ENCODE measurements around the gene SLC10A7. TPM values are rescaled to one million over a fixed set of nuclear protein-coding genes. Genes with fewer than 3 reads are reported as not detected.

Gene SLC10A7
- total and polyA plus RNA-seq, 7 donors = 1.4 to 9.3 (median 5.3) TPM

GRCh38 chr4:146478009-146478408 is 43.7 kb downstream of the SLC10A7 start:
- H3K4me3 ChIP-seq = no peak overlapping the region
- H3K9me3 ChIP-seq = peaks cover 0 to 8% (median 1%) of the 10 kb centered on the region in 4 donors
- no peak for TF ChIP-seq POLR2A (IDR thresholded peaks at IDR 0.05)
- TF ChIP-seq CTCF (IDR thresholded peaks at IDR 0.05) = no peak
- TF ChIP-seq POLR2AphosphoS5 (IDR thresholded peaks at IDR 0.05) = no peak
- H3K27ac ChIP-seq = no peak overlapping the region
- WGBS, 2 donors = 63 to 78% methylated on average over 3 of the region's 3 CpGs
- H3K27me3 ChIP-seq = no peaks in the 10 kb centered on the region
- intact Hi-C loops (cut with DNase I) = no loop called here
- no peaks in the 10 kb centered on the region for H3K4me1 ChIP-seq
- no peaks in the 10 kb centered on the region for H3K36me3 ChIP-seq
- DNase-seq = no peak

GRCh38 chr4:146477054-146477453 is 44.7 kb downstream of the SLC10A7 start:
- peaks cover 0 to 3% (median 0%) of the 10 kb centered on the region in 4 donors for H3K9me3 ChIP-seq
- WGBS, 2 donors = 82 to 85% methylated on average over 2 of the region's 2 CpGs
- H3K27me3 ChIP-seq = no peaks in the 10 kb centered on the region
- intact Hi-C loops (cut with DNase I) = no loop called here
- no peak overlapping the region for H3K4me3 ChIP-seq
- DNase-seq = no peak
- no peaks in the 10 kb centered on the region for H3K36me3 ChIP-seq
- H3K27ac ChIP-seq = no peak overlapping the region
- no peaks in the 10 kb centered on the region for H3K4me1 ChIP-seq
- no peak for TF ChIP-seq POLR2AphosphoS5 (IDR thresholded peaks at IDR 0.05)
- TF ChIP-seq CTCF (IDR thresholded peaks at IDR 0.05) = no peak
- TF ChIP-seq EP300 (IDR thresholded peaks at IDR 0.05) = no peak
- no peak for TF ChIP-seq POLR2A (IDR thresholded peaks at IDR 0.05)

- Histone ChIP-seq H3K9me3 (no peaks in the 10 kb centered on the region), H3K27me3 (no peaks in the 10 kb centered on the region), H3K4me1 (no peaks in the 10 kb centered on the region), H3K36me3 (no peaks in the 10 kb centered on the region), H3K27ac (no peak overlapping the region), H3K4me3 (no peak overlapping the region)
- TF ChIP-seq CTCF (IDR thresholded peaks at IDR 0.05) = no peak
- no peak for TF ChIP-seq POLR2A (IDR thresholded peaks at IDR 0.05)
- no peak for TF ChIP-seq POLR2AphosphoS5 (IDR thresholded peaks at IDR 0.05)
- no peak for TF ChIP-seq EP300 (IDR thresholded peaks at IDR 0.05)
- intact Hi-C loops (cut with DNase I) = no loop called here
- 97% methylated on average over 1 of the region's 1 CpG for WGBS, 2 donors
- no peak for DNase-seq
Measured at GRCh38 chr4:146472404-146472803, 49.3 kb downstream of the SLC10A7 start.

- no peaks in the 10 kb centered on the region for H3K27me3 ChIP-seq
- H3K9me3 ChIP-seq = no peaks in the 10 kb centered on the region
- intact Hi-C loops (cut with DNase I) = no loop called here
- no peak for DNase-seq
- H3K4me1 ChIP-seq = no peaks in the 10 kb centered on the region
- H3K36me3 ChIP-seq = no peaks in the 10 kb centered on the region
- no peak for TF ChIP-seq CTCF (IDR thresholded peaks at IDR 0.05)
- no peak for TF ChIP-seq POLR2A (IDR thresholded peaks at IDR 0.05)
- TF ChIP-seq POLR2AphosphoS5 (IDR thresholded peaks at IDR 0.05) = no peak
- TF ChIP-seq EP300 (IDR thresholded peaks at IDR 0.05) = no peak
- no peak overlapping the region for H3K27ac ChIP-seq
- no peak overlapping the region for H3K4me3 ChIP-seq
Measured at GRCh38 chr4:146470604-146471003, 51.1 kb downstream of the SLC10A7 start.

GRCh38 chr4:146469022-146469421 is 52.7 kb downstream of the SLC10A7 start:
- no peak overlapping the region for H3K27ac ChIP-seq
- 96 to 100% methylated on average over 1 of the region's 1 CpG for WGBS, 2 donors
- intact Hi-C loops (cut with DNase I) = no loop called here

More at GRCh38 chr4:146469022-146469421, 52.7 kb downstream of the SLC10A7 start:
- no peak for DNase-seq
- TF ChIP-seq EP300 (IDR thresholded peaks at IDR 0.05) (no peak), CTCF (IDR thresholded peaks at IDR 0.05) (no peak), POLR2AphosphoS5 (IDR thresholded peaks at IDR 0.05) (no peak), POLR2A (IDR thresholded peaks at IDR 0.05) (no peak)
- Histone ChIP-seq H3K4me3 (no peak overlapping the region), H3K9me3 (no peaks in the 10 kb centered on the region), H3K4me1 (no peaks in the 10 kb centered on the region), H3K36me3 (no peaks in the 10 kb centered on the region), H3K27me3 (no peaks in the 10 kb centered on the region)
